Activated CD4-positive, alpha-beta T cell treated with anti-CD3 and anti-CD28 coated beads for 36 hours (primary cell): Measurements from ENCODE around the gene C1QTNF12. TPM values are rescaled to one million over a fixed set of nuclear protein-coding genes. Genes with fewer than 3 reads are reported as not detected.

Source experiments
- ATAC-seq: fragments of 200-7000 bp; cut with Tn5 transposase; one replicate; pipeline ENCODE4 v1.10.0; 2021; ENCODE audit warnings: mild to moderate bottlenecking, moderate library complexity
- CTCF ChIA-PET: fragments of 350-600 bp; sonication (Branson Sonifier 250); formaldehyde crosslinking; loops from one replicate; lab custom pipeline; 2021; ENCODE audit warnings: antibody characterized with exemption; lab: Charles Lee
- POLR2A ChIA-PET: fragments of 350-600 bp; sonication (Branson Sonifier 250); formaldehyde crosslinking; loops from one replicate; lab custom pipeline; 2021; ENCODE audit warnings: antibody characterized with exemption, inconsistent platforms; lab: Charles Lee
- DNase-seq: peaks from one replicate; pipeline ENCODE4 v3.0.0-alpha.2; 2020
- H3K27ac Mint-ChIP-seq: one replicate; pipeline ENCODE4 v1.8.0; 2021; ENCODE audit warnings: mixed read lengths
- H3K27me3 Mint-ChIP-seq: one replicate; pipeline ENCODE4 v1.8.0; 2021; ENCODE audit warnings: mixed read lengths
- H3K36me3 Mint-ChIP-seq: one replicate; pipeline ENCODE4 v1.8.0; 2021; ENCODE audit warnings: low read depth, mixed read lengths
- H3K4me1 Mint-ChIP-seq: one replicate; pipeline ENCODE4 v1.8.0; 2021; ENCODE audit warnings: mixed read lengths
- H3K4me3 Mint-ChIP-seq: one replicate; pipeline ENCODE4 v1.8.0; 2021; ENCODE audit warnings: mild to moderate bottlenecking, moderate library complexity, mixed read lengths
- H3K9me3 Mint-ChIP-seq: one replicate; pipeline ENCODE4 v1.8.0; 2021; ENCODE audit warnings: low read depth, mixed read lengths
- intact Hi-C, 2 experiments: fragments of 100-400 bp; cut with DNase I in 1 of 2; cut with micrococcal nuclease in 1 of 2; formaldehyde crosslinking; loops; one replicate each; pipeline versions ENCODE4 v1.14.2 to v1.15.1; 2022 to 2024; cut with DNase I, micrococcal nuclease
- total RNA-seq, 2 experiments: library from RNA; stranded (reverse); gene quantifications; one replicate each; pipeline ENCODE4 v1.2.3, GENCODE V29; 2021

C1QTNF12 gene
- total RNA-seq, 2 experiments from 2014 or later, result 1.1 to 1.6 TPM

GRCh38 chr1:1222575-1223225 lies 23.8 kb downstream of the C1QTNF12 start:
- no peak for ATAC-seq
- peaks cover 32% of the 10 kb centered on the region for H3K4me1 Mint-ChIP-seq
- no peaks in the 10 kb centered on the region for H3K27me3 Mint-ChIP-seq
- no peak overlapping the region for H3K27ac Mint-ChIP-seq
- CTCF ChIA-PET, result no interaction called here
- intact Hi-C loops, result no loop called here
- peaks cover 56% of the 10 kb centered on the region for H3K36me3 Mint-ChIP-seq
- H3K4me3 Mint-ChIP-seq, result no peak overlapping the region
- no peak for DNase-seq
- POLR2A ChIA-PET, result no interaction called here
- H3K9me3 Mint-ChIP-seq, result no peaks in the 10 kb centered on the region

DNA sequence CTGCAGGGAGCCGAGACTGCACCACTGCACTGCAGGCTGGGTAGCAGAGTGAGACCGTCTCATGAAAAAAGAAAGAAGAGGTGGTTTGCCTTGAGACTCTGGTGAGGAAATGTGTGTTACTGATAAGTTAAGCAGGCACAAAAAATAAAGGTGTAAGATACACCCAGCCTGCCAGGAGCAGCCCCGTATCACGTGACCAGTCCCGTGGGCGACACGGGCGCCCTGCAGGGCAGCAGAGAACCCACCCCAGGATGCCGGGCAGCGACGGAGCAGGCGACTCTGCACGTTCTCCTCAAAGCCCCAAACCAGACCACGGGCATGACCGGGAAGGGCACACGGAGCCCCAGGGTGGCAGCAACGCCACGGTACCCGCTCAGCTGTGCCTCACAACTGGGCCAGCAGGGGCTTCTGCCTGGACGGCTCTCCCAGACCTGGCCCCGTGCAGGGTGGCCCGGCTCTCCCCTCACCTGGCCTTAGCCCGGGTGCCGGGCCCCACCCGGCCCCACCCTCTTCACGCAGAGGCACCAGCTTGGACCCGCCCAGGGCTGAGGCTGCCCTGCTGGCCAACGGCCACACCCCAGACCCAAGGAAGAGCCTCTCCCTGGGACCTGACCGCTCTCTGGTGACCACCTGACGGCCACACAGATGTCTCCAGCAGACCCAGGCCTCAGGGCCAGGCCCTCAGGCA lies 24.5 kb downstream of the C1QTNF12 start:
- DNase-seq (no peak), ATAC-seq (no peak)
- no peaks in the 10 kb centered on the region for H3K27me3 Mint-ChIP-seq
- peaks cover 35% of the 10 kb centered on the region for H3K4me1 Mint-ChIP-seq
- H3K4me3 Mint-ChIP-seq, result no peak overlapping the region
- ChIA-PET POLR2A (no interaction called here), CTCF (interaction anchor here (0.6 to 0.7 kb wide), 2 partner anchors 53 to 215 kb away, joined by 3 read pairs; no protein-coding TSS in a partner anchor)
- H3K36me3 Mint-ChIP-seq, result peaks cover 60% of the 10 kb centered on the region
- intact Hi-C loops, result no loop called here
- H3K9me3 Mint-ChIP-seq, result no peaks in the 10 kb centered on the region
- H3K27ac Mint-ChIP-seq, result no peak overlapping the region

DNA sequence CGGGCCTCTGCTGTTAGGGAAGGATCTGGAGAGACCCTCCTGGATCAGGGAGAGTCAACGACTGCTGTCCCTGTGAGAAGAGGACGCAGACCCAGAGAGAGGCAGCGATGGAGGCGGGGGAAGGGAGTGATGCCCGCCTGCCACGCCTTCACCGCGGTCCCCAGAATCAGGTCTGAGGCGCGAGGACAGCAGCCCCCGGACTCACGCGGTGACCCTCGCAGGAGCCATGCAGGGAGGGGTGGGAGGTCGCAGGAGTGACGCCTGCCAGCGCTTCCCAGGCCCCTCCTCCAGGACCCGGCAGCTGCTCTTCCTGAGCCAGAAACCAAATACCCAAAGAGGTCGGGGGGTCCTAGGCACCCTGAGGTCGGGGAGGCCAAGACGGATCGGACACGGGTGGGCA lies 26.3 kb downstream of the C1QTNF12 start:
- Mint-ChIP-seq H3K9me3 (no peaks in the 10 kb centered on the region), H3K36me3 (peaks cover 66% of the 10 kb centered on the region), H3K27me3 (no peaks in the 10 kb centered on the region), H3K4me1 (peaks cover 38% of the 10 kb centered on the region), H3K4me3 (no peak overlapping the region), H3K27ac (peak overlapping the region; percentile 92)
- ATAC-seq (no peak), DNase-seq (no peak)
- intact Hi-C loops, result no loop called here
- ChIA-PET CTCF (no interaction called here), POLR2A (no interaction called here)

DNA sequence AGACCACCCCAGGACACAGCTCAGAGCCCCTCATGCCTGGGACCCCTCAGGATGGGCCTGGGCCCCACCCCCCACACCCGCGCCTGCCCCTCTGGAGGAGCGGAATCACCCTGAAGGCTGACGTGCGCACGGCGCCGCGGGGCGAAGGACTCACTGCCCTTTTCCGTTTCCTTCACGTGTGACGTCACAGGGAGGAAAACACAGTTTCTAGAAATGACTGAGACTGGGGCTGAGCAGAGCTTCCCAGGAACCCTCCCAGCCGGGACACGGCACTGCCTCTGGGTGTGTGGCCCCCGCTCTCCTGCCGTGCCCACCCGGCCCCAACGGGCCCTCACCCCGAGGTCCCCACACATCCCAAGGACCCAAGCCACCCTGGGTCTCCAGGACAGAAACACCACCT lies 27.2 kb downstream of the C1QTNF12 start:
- ChIA-PET POLR2A (no interaction called here), CTCF (no interaction called here)
- H3K4me1 Mint-ChIP-seq, result peaks cover 46% of the 10 kb centered on the region
- ATAC-seq, result peak; percentile 28
- H3K4me3 Mint-ChIP-seq, result peak overlapping the region; percentile 66
- no peaks in the 10 kb centered on the region for H3K9me3 Mint-ChIP-seq
- H3K36me3 Mint-ChIP-seq, result peaks cover 71% of the 10 kb centered on the region
- peak overlapping the region; percentile 92 for H3K27ac Mint-ChIP-seq
- peak; percentile 78 for DNase-seq
- intact Hi-C loops, result loop anchor here in 1 of 2 experiments (5.0 kb wide), 1 partner anchor 53 kb away; the partner anchor contains the start of gene UBE2J2
- H3K27me3 Mint-ChIP-seq, result no peaks in the 10 kb centered on the region

DNA sequence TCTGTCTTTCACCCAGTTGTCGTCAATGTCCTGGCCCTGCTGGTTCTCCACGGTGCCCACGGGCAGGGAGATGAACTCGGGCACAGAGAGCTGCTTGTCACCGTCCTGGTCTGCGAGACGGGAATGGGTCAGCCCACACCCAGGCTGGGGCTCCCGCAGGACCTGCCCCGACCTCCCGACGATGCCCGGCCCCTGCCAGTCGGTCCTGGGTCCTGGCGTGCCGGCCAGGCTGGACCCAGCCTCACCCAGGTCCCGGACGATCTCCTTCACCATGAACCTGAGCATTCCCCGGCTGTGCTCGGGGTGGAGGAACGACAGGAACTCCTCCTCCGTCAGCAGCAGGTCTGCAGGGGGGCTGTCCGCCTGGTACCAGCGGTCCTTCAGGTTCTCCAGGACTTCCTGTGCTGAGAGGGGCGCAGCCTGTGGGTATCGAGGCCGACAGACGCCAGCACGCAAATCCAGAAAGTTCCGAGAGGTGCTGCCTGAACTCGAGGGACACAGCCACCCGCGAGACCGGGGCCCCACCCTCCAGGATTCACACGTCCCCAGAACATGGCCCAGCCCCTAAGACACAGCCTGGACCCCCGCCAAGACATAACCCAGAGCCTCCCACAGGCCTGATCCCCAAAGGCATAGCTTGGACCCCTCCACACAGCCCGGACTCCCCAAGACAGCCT lies 27.9 kb downstream of the C1QTNF12 start:
- POLR2A ChIA-PET, result interaction anchor here (0.7 kb wide), 1 partner anchor 10 kb away, joined by 4 read pairs; no protein-coding TSS in a partner anchor
- H3K9me3 Mint-ChIP-seq, result no peaks in the 10 kb centered on the region
- H3K4me1 Mint-ChIP-seq, result peaks cover 49% of the 10 kb centered on the region
- CTCF ChIA-PET, result interaction anchor here (0.9 kb wide), 1 partner anchor 96 kb away, joined by 6 read pairs; no protein-coding TSS in a partner anchor
- H3K36me3 Mint-ChIP-seq, result peaks cover 72% of the 10 kb centered on the region
- H3K27ac Mint-ChIP-seq, result peak overlapping the region; percentile 92
- intact Hi-C loops, result loop anchor here in 1 of 2 experiments (5.0 kb wide), 1 partner anchor 54 kb away; the partner anchor contains the start of gene UBE2J2
- peak overlapping the region; percentile 66 for H3K4me3 Mint-ChIP-seq
- no peaks in the 10 kb centered on the region for H3K27me3 Mint-ChIP-seq
- no peak for ATAC-seq
- no peak for DNase-seq

- DNase-seq, result peak; percentile 77
- H3K27ac Mint-ChIP-seq, result peak overlapping the region; percentile 92
- H3K9me3 Mint-ChIP-seq, result no peaks in the 10 kb centered on the region
- peaks cover 49% of the 10 kb centered on the region for H3K4me1 Mint-ChIP-seq
- peak; percentile 4 for ATAC-seq
- intact Hi-C loops, result loop anchor here (1.0 to 5.0 kb wide), 3 partner anchors 17 to 54 kb away; partner anchors contain the start of gene UBE2J2 (in 1 of the 2)
- POLR2A ChIA-PET, result interaction anchor here (0.7 kb wide), 1 partner anchor 10 kb away, joined by 4 read pairs; no protein-coding TSS in a partner anchor
- H3K4me3 Mint-ChIP-seq, result peak overlapping the region; percentile 66
- CTCF ChIA-PET, result interaction anchor here (0.6 to 1.6 kb wide), 3 partner anchors 12 to 225 kb away, joined by 3 to 6 read pairs (median 6); partner anchors contain the start of gene TNFRSF18
- no peaks in the 10 kb centered on the region for H3K27me3 Mint-ChIP-seq
- peaks cover 68% of the 10 kb centered on the region for H3K36me3 Mint-ChIP-seq
Observed at GRCh38 chr1:1217621-1218523, 28.6 kb downstream of the C1QTNF12 start.

DNA sequence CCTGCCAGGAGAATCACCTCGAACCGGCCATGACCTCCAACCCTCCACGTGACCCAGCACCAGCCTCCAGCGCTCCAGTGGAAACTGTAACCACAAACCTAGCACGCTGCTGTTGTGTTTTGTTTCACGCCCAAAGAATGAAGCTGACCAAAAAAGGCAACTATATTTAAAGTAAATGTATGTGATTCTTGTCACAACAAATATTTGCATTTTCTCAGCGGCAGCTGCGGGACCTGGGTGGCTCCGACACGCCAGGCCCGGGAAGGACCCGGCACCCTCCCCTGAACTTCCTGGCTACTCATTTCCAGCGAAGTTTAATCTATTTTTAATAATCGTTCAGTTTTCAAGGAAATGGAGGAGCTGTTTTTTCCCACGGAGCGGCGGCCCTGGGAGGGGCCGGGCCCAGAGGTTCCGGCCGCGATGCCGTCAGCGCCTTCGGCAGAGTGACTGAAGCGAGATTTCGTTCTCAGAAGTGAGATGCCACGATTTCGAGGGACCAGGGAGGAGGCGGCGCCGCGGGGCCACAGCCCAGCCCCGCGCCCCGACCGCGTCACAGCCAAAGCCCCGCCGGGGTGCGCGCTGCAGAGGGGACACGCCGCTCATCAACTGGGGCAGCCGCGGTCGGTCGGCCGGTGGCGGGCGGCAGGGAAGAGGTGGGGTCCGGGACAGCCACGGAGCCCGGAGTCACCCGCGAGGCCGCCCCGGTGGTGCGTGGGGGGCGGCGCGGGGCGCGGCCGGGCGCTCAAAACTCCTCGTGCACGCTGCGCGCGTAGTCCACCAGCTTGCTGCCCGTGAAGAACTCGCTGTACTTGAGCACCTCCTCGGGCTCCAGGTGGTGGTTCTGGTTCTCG lies 29.5 kb downstream of the C1QTNF12 start:
- Mint-ChIP-seq H3K4me3 (peak overlapping the region; percentile 73), H3K27me3 (no peaks in the 10 kb centered on the region), H3K36me3 (peaks cover 68% of the 10 kb centered on the region), H3K27ac (peak overlapping the region; percentile 94), H3K4me1 (peaks cover 49% of the 10 kb centered on the region), H3K9me3 (no peaks in the 10 kb centered on the region)
- POLR2A ChIA-PET, result interaction anchor here (0.7 kb wide), 2 partner anchors 9 to 75 kb away, joined by 3 read pairs; no protein-coding TSS in a partner anchor
- CTCF ChIA-PET, result interaction anchor here (0.6 to 1.6 kb wide), 2 partner anchors 11 to 224 kb away, joined by 3 to 6 read pairs; partner anchors contain the start of gene TNFRSF18
- ATAC-seq (peak; percentile 16), DNase-seq (peak; percentile 76)
- intact Hi-C loops, result loop anchor here (1.0 to 5.0 kb wide), 3 partner anchors 16 to 55 kb away; partner anchors contain the start of gene UBE2J2 (in 1 of the 2)

DNA sequence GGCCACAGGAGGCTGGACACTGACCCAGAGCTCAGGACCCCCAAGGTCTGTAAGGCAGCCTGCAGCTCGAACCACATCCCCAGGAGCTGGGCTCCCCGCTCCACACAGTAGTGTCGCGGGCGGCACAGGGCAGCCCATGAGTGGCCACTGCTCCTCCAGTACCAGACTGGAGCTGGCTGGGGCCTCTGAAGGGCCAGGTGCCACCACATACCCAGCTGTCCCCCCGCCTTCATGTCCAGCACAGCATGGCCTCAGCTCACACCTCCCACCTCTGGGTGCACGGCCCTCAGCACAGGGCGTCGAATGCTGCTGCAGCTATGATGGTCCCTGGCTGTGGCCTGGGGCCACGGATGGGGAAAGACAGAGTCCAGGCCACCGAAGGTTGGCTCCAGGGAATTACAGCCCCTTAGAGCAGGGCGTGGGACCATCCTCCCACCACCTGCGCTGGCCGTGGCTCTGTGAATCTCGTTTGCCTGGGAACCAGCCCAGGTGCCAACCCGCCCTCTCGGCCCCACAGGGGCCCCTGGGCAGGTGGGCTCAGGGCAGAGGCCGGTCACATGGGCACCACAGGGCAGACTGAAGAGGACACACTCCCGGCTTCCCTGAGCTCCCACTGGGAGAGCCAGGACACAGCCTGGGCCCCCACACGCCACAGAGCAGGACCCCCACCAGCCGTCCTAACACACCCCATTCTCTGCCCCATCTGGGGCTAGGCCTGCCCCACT lies 30.5 kb downstream of the C1QTNF12 start:
- Mint-ChIP-seq H3K27me3 (no peaks in the 10 kb centered on the region), H3K9me3 (no peaks in the 10 kb centered on the region), H3K4me1 (peaks cover 50% of the 10 kb centered on the region), H3K4me3 (peak overlapping the region; percentile 73), H3K27ac (peak overlapping the region; percentile 94), H3K36me3 (peaks cover 66% of the 10 kb centered on the region)
- ATAC-seq (no peak), DNase-seq (peak; percentile 19)
- intact Hi-C loops, result loop anchor here (2.0 to 5.0 kb wide), 3 partner anchors 19 to 93 kb away; partner anchors contain the start of gene UBE2J2 (in 1 of the 2)
- ChIA-PET POLR2A (no interaction called here), CTCF (interaction anchor here (0.6 kb wide), 1 partner anchor 158 kb away, joined by 3 read pairs; no protein-coding TSS in a partner anchor)

DNA sequence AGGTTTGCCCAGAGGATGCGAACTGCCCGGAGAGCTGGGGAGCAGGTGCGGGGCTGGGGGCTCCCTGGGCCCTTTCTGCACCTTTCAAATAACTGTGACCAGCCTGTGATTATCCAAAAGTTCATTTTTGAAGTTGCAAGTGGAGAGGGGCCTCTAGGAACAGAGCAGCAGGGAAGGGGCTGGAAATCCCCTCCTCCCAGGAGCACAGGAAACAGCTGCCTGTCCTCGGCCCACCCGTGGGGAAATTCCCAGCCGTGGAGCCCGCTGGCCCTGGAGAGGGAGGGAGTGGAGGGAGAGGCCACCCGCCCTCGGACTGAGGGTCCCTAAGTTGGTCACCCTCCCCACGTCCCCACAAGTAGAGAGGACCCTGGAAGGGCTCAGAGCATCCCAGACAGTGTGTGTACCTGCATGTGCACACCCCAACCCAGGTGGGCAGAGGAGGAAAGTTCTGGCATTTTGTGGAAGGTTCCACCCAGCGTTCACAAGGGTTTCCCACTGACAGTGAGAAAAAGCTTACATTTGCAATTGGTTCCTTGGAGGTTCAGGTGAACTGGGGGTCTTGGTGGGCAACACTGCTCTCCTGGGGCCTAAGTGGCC lies 31.3 kb downstream of the C1QTNF12 start:
- peak overlapping the region; percentile 87 for H3K27ac Mint-ChIP-seq
- H3K36me3 Mint-ChIP-seq, result peaks cover 66% of the 10 kb centered on the region
- ChIA-PET POLR2A (no interaction called here), CTCF (interaction anchor here (0.6 kb wide), 1 partner anchor 11 kb away, joined by 3 read pairs; no protein-coding TSS in a partner anchor)
- no peaks in the 10 kb centered on the region for H3K9me3 Mint-ChIP-seq
- H3K4me3 Mint-ChIP-seq, result peak overlapping the region; percentile 73
- intact Hi-C loops, result loop anchor here (2.0 to 5.0 kb wide), 2 partner anchors 57 to 92 kb away; partner anchors contain the start of gene UBE2J2 (in 1 of the 2)
- DNase-seq (no peak), ATAC-seq (no peak)
- H3K4me1 Mint-ChIP-seq, result peaks cover 48% of the 10 kb centered on the region
- H3K27me3 Mint-ChIP-seq, result no peaks in the 10 kb centered on the region
